Measurements from ENCODE around the gene ANGPTL7. TPM values are rescaled to one million over a fixed set of nuclear protein-coding genes. Genes with fewer than 3 reads are reported as not detected.

ANGPTL7 gene
- total RNA-seq, 1 experiment from 2014 or later, result not detected

DNA sequence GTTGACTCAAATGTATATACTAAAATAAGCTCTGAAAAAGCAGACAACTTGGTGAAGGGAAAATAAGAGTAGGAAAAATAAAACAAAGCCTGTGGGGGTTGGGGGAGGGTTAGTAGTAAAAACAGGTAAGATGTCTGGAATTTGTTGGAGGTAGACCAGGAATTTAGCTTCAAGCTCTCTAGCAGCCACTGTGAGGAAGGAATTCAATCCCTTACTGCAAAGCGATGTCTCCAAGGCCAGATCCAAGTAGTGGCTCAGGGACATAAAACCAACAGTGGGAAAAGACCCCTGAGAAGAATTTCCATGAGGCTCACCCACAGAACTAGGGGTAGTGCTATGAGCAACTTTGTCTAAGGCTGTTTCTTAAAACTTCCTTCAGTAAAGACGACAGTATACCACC lies 7.8 kb downstream of the ANGPTL7 start:
- no peaks in the 10 kb centered on the region for H3K27me3 ChIP-seq (replicated peaks; ENCODE audit: control insufficient read depth, insufficient read depth, low read length)
- intact Hi-C loops (cut with micrococcal nuclease; ENCODE audit: unreplicated experiment), result no loop called here
- H3K36me3 ChIP-seq (ENCODE audit: control insufficient read depth, insufficient read depth, low read length), result peaks cover 4% of the 10 kb centered on the region
- CTCF ChIA-PET, result no interaction called here
- POLR2A ChIA-PET, result no interaction called here
- BruUV-seq (replicated peaks), result no TSS peak
- Mint-ChIP-seq H3K36me3 (ENCODE audit: insufficient read depth, unreplicated experiment) (peaks cover 35% of the 10 kb centered on the region), H3K9me3 (ENCODE audit: unreplicated experiment) (no peaks in the 10 kb centered on the region), H3K27ac (ENCODE audit: unreplicated experiment) (no peak overlapping the region), H3K27me3 (ENCODE audit: insufficient read depth, unreplicated experiment) (no peaks in the 10 kb centered on the region), H3K4me3 (ENCODE audit: unreplicated experiment) (no peak overlapping the region), H3K4me1 (ENCODE audit: low read depth, unreplicated experiment) (no peaks in the 10 kb centered on the region)
- no peaks in the 10 kb centered on the region for H3K4me1 ChIP-seq
- no peak for DNase-seq
- H3K9me3 ChIP-seq, result no peaks in the 10 kb centered on the region
- TF ChIP-seq, protein P1, sequence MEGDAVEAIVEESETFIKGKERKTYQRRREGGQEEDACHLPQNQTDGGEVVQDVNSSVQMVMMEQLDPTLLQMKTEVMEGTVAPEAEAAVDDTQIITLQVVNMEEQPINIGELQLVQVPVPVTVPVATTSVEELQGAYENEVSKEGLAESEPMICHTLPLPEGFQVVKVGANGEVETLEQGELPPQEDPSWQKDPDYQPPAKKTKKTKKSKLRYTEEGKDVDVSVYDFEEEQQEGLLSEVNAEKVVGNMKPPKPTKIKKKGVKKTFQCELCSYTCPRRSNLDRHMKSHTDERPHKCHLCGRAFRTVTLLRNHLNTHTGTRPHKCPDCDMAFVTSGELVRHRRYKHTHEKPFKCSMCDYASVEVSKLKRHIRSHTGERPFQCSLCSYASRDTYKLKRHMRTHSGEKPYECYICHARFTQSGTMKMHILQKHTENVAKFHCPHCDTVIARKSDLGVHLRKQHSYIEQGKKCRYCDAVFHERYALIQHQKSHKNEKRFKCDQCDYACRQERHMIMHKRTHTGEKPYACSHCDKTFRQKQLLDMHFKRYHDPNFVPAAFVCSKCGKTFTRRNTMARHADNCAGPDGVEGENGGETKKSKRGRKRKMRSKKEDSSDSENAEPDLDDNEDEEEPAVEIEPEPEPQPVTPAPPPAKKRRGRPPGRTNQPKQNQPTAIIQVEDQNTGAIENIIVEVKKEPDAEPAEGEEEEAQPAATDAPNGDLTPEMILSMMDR (IDR thresholded peaks at IDR 0.05; ENCODE audit: insufficient read depth in 1 of 2, low read depth in 1 of 2, low read length in 1 of 2, severe bottlenecking in 1 of 2, unreplicated experiment in 1 of 2), result no peak
- no peak overlapping the region for H3K4me3 ChIP-seq (ENCODE audit: low read depth, low read length)

DNA sequence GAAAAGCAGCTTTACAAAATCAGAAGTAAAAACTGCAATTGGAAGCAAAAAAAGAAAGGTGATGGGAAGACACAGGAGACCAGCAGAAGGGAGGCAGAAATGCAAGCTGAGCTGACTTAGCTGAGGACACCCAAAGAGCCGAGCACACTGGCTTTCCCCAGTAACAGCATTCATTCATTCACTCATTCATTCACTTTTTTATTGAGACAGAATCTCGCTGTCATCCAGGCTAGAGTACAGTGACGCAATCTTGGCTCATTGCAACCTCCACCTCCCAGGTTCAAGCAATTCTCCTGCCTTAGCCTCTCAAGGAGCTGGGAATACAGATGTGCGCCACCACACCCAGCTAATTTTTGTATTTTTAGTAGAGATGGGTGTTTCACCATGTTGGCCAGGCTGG lies 8.2 kb downstream of the ANGPTL7 start:
- Histone ChIP-seq H3K4me3 (ENCODE audit: low read depth, low read length) (no peak overlapping the region), H3K4me1 (no peaks in the 10 kb centered on the region), H3K27me3 (replicated peaks; ENCODE audit: control insufficient read depth, insufficient read depth, low read length) (no peaks in the 10 kb centered on the region), H3K9me3 (no peaks in the 10 kb centered on the region), H3K36me3 (ENCODE audit: control insufficient read depth, insufficient read depth, low read length) (peaks cover 4% of the 10 kb centered on the region)
- Mint-ChIP-seq H3K4me3 (ENCODE audit: unreplicated experiment) (no peak overlapping the region), H3K9me3 (ENCODE audit: unreplicated experiment) (no peaks in the 10 kb centered on the region), H3K4me1 (ENCODE audit: low read depth, unreplicated experiment) (no peaks in the 10 kb centered on the region), H3K27ac (ENCODE audit: unreplicated experiment) (no peak overlapping the region), H3K36me3 (ENCODE audit: insufficient read depth, unreplicated experiment) (peaks cover 32% of the 10 kb centered on the region), H3K27me3 (ENCODE audit: insufficient read depth, unreplicated experiment) (no peaks in the 10 kb centered on the region)
- no peak for DNase-seq
- TF ChIP-seq, protein P1 (IDR thresholded peaks at IDR 0.05; ENCODE audit: insufficient read depth in 1 of 2, low read depth in 1 of 2, low read length in 1 of 2, severe bottlenecking in 1 of 2, unreplicated experiment in 1 of 2), result no peak
- intact Hi-C loops (cut with micrococcal nuclease; ENCODE audit: unreplicated experiment), result no loop called here
- CTCF ChIA-PET, result no interaction called here
- BruUV-seq (replicated peaks), result no TSS peak
- POLR2A ChIA-PET, result no interaction called here

DNA sequence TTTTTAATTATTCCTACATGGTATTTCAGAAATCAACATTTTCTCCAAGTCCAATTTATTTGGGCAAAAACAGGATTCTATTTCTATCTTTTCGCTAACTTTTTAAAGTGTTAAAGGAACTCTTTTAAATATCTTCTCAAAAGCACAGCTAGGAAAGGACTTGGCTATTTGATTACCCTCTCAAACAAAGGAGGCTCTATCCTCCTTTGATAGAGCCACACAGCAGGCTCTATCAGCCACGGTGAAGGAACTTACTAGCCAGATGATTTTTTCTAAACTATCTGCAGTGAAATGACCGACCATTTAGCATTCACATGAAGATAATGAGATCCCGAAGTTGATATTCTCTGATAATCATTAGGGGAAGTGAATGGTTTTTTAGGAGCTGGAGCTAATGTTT lies 9.1 kb downstream of the ANGPTL7 start:
- no TSS peak for BruUV-seq (replicated peaks)
- TF ChIP-seq, protein P1 (IDR thresholded peaks at IDR 0.05; ENCODE audit: insufficient read depth in 1 of 2, low read depth in 1 of 2, low read length in 1 of 2, severe bottlenecking in 1 of 2, unreplicated experiment in 1 of 2), result no peak
- intact Hi-C loops (cut with micrococcal nuclease; ENCODE audit: unreplicated experiment), result no loop called here
- Mint-ChIP-seq H3K9me3 (ENCODE audit: unreplicated experiment) (no peaks in the 10 kb centered on the region), H3K27ac (ENCODE audit: unreplicated experiment) (no peak overlapping the region), H3K4me3 (ENCODE audit: unreplicated experiment) (no peak overlapping the region), H3K36me3 (ENCODE audit: insufficient read depth, unreplicated experiment) (peaks cover 32% of the 10 kb centered on the region), H3K4me1 (ENCODE audit: low read depth, unreplicated experiment) (no peaks in the 10 kb centered on the region), H3K27me3 (ENCODE audit: insufficient read depth, unreplicated experiment) (no peaks in the 10 kb centered on the region)
- no peak overlapping the region for H3K4me3 ChIP-seq (ENCODE audit: low read depth, low read length)
- POLR2A ChIA-PET, result no interaction called here
- H3K4me1 ChIP-seq, result no peaks in the 10 kb centered on the region
- DNase-seq, result no peak
- H3K27me3 ChIP-seq (replicated peaks; ENCODE audit: control insufficient read depth, insufficient read depth, low read length), result no peaks in the 10 kb centered on the region
- H3K9me3 ChIP-seq, result no peaks in the 10 kb centered on the region
- peaks cover 4% of the 10 kb centered on the region for H3K36me3 ChIP-seq (ENCODE audit: control insufficient read depth, insufficient read depth, low read length)
- CTCF ChIA-PET, result no interaction called here
